ENCODE data around the gene SEPTIN2. TPM values are rescaled to one million over a fixed set of nuclear protein-coding genes. Genes with fewer than 3 reads are reported as not detected.

Gene SEPTIN2
- total and polyA plus RNA-seq, 10 of the 15 experiments (the other 5 are each of a cell fraction or from before 2014, with no cell fraction given), result 169 to 474 (median 269) TPM

DNA sequence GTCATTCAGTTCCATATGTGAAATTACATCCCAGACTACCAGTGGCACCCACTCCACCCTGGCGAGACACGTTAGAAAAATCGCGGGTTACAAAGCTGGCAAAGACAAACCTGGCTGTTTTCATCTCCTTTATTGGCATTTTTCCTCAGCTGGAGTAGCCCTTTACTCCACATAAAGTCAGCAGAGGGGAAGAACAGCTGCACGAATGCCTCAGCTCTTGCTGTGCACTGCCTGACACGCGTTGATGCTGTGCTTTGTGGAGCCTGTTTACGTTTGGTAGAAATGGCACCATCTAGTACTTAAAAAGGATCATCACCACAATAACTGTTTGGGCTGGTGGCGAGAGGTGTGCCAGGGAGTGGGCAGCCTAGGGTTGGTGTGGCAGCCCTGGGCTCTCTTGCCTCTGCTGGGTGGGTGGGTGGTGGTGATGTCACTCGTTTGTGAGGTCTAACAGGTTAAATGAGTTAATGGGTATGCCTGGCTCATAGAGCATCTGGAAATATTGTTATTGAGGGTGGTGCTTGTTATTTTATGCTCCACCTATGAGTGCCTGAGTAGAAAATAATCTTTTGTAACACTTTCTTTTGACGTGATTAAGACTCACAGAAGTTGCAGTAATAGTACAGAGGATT is 56.8 kb downstream of the SEPTIN2 start (continued):
- TF ChIP-seq, protein P1, sequence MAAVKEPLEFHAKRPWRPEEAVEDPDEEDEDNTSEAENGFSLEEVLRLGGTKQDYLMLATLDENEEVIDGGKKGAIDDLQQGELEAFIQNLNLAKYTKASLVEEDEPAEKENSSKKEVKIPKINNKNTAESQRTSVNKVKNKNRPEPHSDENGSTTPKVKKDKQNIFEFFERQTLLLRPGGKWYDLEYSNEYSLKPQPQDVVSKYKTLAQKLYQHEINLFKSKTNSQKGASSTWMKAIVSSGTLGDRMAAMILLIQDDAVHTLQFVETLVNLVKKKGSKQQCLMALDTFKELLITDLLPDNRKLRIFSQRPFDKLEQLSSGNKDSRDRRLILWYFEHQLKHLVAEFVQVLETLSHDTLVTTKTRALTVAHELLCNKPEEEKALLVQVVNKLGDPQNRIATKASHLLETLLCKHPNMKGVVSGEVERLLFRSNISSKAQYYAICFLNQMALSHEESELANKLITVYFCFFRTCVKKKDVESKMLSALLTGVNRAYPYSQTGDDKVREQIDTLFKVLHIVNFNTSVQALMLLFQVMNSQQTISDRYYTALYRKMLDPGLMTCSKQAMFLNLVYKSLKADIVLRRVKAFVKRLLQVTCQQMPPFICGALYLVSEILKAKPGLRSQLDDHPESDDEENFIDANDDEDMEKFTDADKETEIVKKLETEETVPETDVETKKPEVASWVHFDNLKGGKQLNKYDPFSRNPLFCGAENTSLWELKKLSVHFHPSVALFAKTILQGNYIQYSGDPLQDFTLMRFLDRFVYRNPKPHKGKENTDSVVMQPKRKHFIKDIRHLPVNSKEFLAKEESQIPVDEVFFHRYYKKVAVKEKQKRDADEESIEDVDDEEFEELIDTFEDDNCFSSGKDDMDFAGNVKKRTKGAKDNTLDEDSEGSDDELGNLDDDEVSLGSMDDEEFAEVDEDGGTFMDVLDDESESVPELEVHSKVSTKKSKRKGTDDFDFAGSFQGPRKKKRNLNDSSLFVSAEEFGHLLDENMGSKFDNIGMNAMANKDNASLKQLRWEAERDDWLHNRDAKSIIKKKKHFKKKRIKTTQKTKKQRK (IDR thresholded peaks at IDR 0.05; ENCODE audit: low read depth, low read length), result no peak
- TF ChIP-seq, protein P2, sequence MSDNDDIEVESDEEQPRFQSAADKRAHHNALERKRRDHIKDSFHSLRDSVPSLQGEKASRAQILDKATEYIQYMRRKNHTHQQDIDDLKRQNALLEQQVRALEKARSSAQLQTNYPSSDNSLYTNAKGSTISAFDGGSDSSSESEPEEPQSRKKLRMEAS (IDR thresholded peaks at IDR 0.05; ENCODE audit: low read depth, low read length), result no peak
- TF ChIP-seq NFIC (IDR thresholded peaks at IDR 0.05; ENCODE audit: low read depth, low read length) (no peak), NFYB (IDR thresholded peaks at IDR 0.05; ENCODE audit: insufficient read depth, low read depth, low read length) (no peak), CBX5 (IDR thresholded peaks at IDR 0.05; ENCODE audit: low read depth) (no peak), NR2C2 (IDR thresholded peaks at IDR 0.05; ENCODE audit: borderline replicate concordance, control insufficient read depth, insufficient read length, low read depth) (no peak), PAX8 (IDR thresholded peaks at IDR 0.05) (no peak)
- TF ChIP-seq, protein P3, sequence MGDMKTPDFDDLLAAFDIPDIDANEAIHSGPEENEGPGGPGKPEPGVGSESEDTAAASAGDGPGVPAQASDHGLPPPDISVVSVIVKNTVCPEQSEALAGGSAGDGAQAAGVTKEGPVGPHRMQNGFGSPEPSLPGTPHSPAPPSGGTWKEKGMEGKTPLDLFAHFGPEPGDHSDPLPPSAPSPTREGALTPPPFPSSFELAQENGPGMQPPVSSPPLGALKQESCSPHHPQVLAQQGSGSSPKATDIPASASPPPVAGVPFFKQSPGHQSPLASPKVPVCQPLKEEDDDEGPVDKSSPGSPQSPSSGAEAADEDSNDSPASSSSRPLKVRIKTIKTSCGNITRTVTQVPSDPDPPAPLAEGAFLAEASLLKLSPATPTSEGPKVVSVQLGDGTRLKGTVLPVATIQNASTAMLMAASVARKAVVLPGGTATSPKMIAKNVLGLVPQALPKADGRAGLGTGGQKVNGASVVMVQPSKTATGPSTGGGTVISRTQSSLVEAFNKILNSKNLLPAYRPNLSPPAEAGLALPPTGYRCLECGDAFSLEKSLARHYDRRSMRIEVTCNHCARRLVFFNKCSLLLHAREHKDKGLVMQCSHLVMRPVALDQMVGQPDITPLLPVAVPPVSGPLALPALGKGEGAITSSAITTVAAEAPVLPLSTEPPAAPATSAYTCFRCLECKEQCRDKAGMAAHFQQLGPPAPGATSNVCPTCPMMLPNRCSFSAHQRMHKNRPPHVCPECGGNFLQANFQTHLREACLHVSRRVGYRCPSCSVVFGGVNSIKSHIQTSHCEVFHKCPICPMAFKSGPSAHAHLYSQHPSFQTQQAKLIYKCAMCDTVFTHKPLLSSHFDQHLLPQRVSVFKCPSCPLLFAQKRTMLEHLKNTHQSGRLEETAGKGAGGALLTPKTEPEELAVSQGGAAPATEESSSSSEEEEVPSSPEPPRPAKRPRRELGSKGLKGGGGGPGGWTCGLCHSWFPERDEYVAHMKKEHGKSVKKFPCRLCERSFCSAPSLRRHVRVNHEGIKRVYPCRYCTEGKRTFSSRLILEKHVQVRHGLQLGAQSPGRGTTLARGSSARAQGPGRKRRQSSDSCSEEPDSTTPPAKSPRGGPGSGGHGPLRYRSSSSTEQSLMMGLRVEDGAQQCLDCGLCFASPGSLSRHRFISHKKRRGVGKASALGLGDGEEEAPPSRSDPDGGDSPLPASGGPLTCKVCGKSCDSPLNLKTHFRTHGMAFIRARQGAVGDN (IDR thresholded peaks at IDR 0.05), result no peak

All from GM12878 (cell line).